ENCODE data around the gene FARP1. TPM values are rescaled to one million over a fixed set of nuclear protein-coding genes. Genes with fewer than 3 reads are reported as not detected.

The FARP1 gene
- total and polyA plus RNA-seq, 2 of the 13 experiments (the other 11 are each of a cell fraction or from before 2014, with no cell fraction given): 70.6 to 126 TPM

GRCh38 chr13:98300956-98301641 lies 158.2 kb downstream of the FARP1 start (continued):
- TF ChIP-seq HNRNPUL1 (IDR thresholded peaks at IDR 0.05; ENCODE audit: low read depth, low read length): no peak
- TF ChIP-seq FUBP1 (CRISPR knock-in tag; IDR thresholded peaks at IDR 0.05; ENCODE audit: borderline replicate concordance): no peak
- no peak for TF ChIP-seq ZNF333 (CRISPR knock-in tag; IDR thresholded peaks at IDR 0.05; ENCODE audit: borderline replicate concordance)
- TF ChIP-seq NR2F2 (IDR thresholded peaks at IDR 0.05; ENCODE audit: borderline replicate concordance, low read depth): 0 out of 2 replicates have a peak, but pooled peaks have one; percentile 19
- TF ChIP-seq ZNF501 (CRISPR knock-in tag; IDR thresholded peaks at IDR 0.05): no peak
- no peak for TF ChIP-seq ZNF558 (CRISPR knock-in tag; IDR thresholded peaks at IDR 0.05; ENCODE audit: borderline replicate concordance)
- TF ChIP-seq RFX1 (IDR thresholded peaks at IDR 0.05): no peak
- no peak for TF ChIP-seq SYNCRIP (IDR thresholded peaks at IDR 0.05; ENCODE audit: insufficient read depth, low read depth, low read length)
- TF ChIP-seq, protein P1, sequence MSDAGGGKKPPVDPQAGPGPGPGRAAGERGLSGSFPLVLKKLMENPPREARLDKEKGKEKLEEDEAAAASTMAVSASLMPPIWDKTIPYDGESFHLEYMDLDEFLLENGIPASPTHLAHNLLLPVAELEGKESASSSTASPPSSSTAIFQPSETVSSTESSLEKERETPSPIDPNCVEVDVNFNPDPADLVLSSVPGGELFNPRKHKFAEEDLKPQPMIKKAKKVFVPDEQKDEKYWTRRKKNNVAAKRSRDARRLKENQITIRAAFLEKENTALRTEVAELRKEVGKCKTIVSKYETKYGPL (CRISPR knock-in tag; IDR thresholded peaks at IDR 0.05): no peak
- TF ChIP-seq, protein P2, sequence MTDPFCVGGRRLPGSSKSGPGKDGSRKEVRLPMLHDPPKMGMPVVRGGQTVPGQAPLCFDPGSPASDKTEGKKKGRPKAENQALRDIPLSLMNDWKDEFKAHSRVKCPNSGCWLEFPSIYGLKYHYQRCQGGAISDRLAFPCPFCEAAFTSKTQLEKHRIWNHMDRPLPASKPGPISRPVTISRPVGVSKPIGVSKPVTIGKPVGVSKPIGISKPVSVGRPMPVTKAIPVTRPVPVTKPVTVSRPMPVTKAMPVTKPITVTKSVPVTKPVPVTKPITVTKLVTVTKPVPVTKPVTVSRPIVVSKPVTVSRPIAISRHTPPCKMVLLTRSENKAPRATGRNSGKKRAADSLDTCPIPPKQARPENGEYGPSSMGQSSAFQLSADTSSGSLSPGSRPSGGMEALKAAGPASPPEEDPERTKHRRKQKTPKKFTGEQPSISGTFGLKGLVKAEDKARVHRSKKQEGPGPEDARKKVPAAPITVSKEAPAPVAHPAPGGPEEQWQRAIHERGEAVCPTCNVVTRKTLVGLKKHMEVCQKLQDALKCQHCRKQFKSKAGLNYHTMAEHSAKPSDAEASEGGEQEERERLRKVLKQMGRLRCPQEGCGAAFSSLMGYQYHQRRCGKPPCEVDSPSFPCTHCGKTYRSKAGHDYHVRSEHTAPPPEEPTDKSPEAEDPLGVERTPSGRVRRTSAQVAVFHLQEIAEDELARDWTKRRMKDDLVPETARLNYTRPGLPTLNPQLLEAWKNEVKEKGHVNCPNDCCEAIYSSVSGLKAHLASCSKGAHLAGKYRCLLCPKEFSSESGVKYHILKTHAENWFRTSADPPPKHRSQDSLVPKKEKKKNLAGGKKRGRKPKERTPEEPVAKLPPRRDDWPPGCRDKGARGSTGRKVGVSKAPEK (CRISPR knock-in tag; IDR thresholded peaks at IDR 0.05; ENCODE audit: borderline replicate concordance): no peak
- TF ChIP-seq RAD51 (IDR thresholded peaks at IDR 0.05; ENCODE audit: borderline replicate concordance): no peak
- TF ChIP-seq, protein P3, sequence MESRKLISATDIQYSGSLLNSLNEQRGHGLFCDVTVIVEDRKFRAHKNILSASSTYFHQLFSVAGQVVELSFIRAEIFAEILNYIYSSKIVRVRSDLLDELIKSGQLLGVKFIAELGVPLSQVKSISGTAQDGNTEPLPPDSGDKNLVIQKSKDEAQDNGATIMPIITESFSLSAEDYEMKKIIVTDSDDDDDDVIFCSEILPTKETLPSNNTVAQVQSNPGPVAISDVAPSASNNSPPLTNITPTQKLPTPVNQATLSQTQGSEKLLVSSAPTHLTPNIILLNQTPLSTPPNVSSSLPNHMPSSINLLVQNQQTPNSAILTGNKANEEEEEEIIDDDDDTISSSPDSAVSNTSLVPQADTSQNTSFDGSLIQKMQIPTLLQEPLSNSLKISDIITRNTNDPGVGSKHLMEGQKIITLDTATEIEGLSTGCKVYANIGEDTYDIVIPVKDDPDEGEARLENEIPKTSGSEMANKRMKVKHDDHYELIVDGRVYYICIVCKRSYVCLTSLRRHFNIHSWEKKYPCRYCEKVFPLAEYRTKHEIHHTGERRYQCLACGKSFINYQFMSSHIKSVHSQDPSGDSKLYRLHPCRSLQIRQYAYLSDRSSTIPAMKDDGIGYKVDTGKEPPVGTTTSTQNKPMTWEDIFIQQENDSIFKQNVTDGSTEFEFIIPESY (CRISPR knock-in tag; IDR thresholded peaks at IDR 0.05): no peak
- peak; percentile 52; the same call in 1 of the 2 replicates for TF ChIP-seq HNF4G (IDR thresholded peaks at IDR 0.05; ENCODE audit: borderline replicate concordance, low read depth, low read length)
- no peak for TF ChIP-seq HNF4G (CRISPR knock-in tag; IDR thresholded peaks at IDR 0.05; ENCODE audit: borderline replicate concordance, low read depth)
- TF ChIP-seq ZFAT (CRISPR knock-in tag; conservative IDR thresholded peaks at IDR 0.05): no peak
- TF ChIP-seq ZC3H13 (CRISPR knock-in tag; IDR thresholded peaks at IDR 0.05): no peak
- no peak for TF ChIP-seq SRF (IDR thresholded peaks at IDR 0.05; ENCODE audit: low read depth, low read length)
- TF ChIP-seq SIX4 (CRISPR knock-in tag; IDR thresholded peaks at IDR 0.05): 0 out of 2 replicates have a peak, but pooled peaks have one; percentile 24
- no peak for TF ChIP-seq SMARCC2 (IDR thresholded peaks at IDR 0.05)
- TF ChIP-seq PAWR (CRISPR knock-in tag; IDR thresholded peaks at IDR 0.05; ENCODE audit: borderline replicate concordance): no peak

Data from HepG2 (cell line).